ENCODE measurements around the gene VKORC1L1. TPM values are rescaled to one million over a fixed set of nuclear protein-coding genes. Genes with fewer than 3 reads are reported as not detected.

VKORC1L1 gene
- total and polyA plus RNA-seq, 2 of the 8 experiments (the other 6 are each of a cell fraction or from before 2014, with no cell fraction given), result 12.7 to 45.3 TPM

DNA sequence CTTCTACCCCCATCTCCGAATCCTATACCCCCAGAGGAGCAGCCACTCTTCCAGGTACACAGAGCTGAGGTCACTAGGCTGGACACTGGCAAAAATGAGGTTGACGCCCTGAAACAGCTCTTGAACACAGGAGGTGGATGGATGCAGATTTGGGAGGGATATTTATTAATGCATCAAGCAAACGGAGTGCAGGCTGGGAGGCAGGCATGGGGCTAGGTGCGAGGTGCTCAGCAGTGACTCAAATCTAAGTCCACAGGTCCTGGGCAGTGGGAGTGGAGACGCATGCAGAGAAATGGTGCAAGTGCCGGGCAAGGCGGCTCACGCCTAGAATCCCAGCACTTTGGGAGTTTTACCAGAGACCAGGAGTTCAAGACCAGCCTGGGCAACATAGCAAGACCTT, 98.1 kb downstream of the VKORC1L1 start:
- Histone ChIP-seq H2BK15ac (ENCODE audit: low read length) (no peak overlapping the region), H3K79me2 (ENCODE audit: control insufficient read depth in 1 of 2, insufficient read depth in 2 of 2, low read length in 2 of 2) (no peaks in the 10 kb centered on the region), H2BK120ac (replicated peaks; ENCODE audit: low read depth, low read length) (no peak overlapping the region), H4K20me1 (replicated peaks in 1 of 2; ENCODE audit: control insufficient read depth in 1 of 2, insufficient read depth in 2 of 2, low read length in 2 of 2) (peaks cover 3 to 9% of the 10 kb centered on the region in 2 experiments), H2BK5ac (ENCODE audit: low read depth, low read length) (no peak overlapping the region), H4K91ac (replicated peaks; ENCODE audit: insufficient read length, low read length) (no peak overlapping the region), H3K14ac (ENCODE audit: insufficient read length) (no peak overlapping the region), H3K4ac (replicated peaks; ENCODE audit: insufficient read length, low read depth, low read length) (no peak overlapping the region), H3K9ac (replicated peaks in 1 of 4; ENCODE audit: extremely low read depth in 1 of 4, low read depth in 3 of 4, low read length in 3 of 4) (no peak overlapping the region), H4K5ac (ENCODE audit: insufficient read length, low read depth, low read length) (no peak overlapping the region), H3K36me3 (ENCODE audit: control insufficient read depth in 2 of 4, insufficient read depth in 4 of 4, low read length in 3 of 4) (peaks cover 25 to 79% (median 51%) of the 10 kb centered on the region in 4 experiments), H3K23ac (ENCODE audit: insufficient read length) (no peak overlapping the region), H2BK20ac (ENCODE audit: low read length) (no peak overlapping the region), H2BK12ac (ENCODE audit: low read depth, low read length) (no peak overlapping the region), H3K4me2 (ENCODE audit: insufficient read depth in 1 of 2, low read depth in 2 of 2, low read length in 2 of 2) (no peak overlapping the region), H3K4me1 (replicated peaks in 1 of 4; ENCODE audit: control insufficient read depth in 3 of 4, insufficient read depth in 4 of 4, low read length in 3 of 4) (no peaks in the 10 kb centered on the region), H3K56ac (replicated peaks; ENCODE audit: insufficient read length, low read depth, low read length) (no peak overlapping the region), H3K9me3 (ENCODE audit: insufficient read depth in 2 of 2, low read depth in 1 of 2, low read length in 1 of 2) (no peaks in the 10 kb centered on the region), H2AFZ (ENCODE audit: low read length) (no peak overlapping the region), H4K8ac (ENCODE audit: extremely low read depth, insufficient read depth, low read length) (no peak overlapping the region), H3K27me3 (replicated peaks in 1 of 4; ENCODE audit: control insufficient read depth in 3 of 4, extremely low read depth in 1 of 4, insufficient read depth in 3 of 4, low read length in 3 of 4) (no peaks in the 10 kb centered on the region), H3K23me2 (ENCODE audit: low read depth, low read length) (no peaks in the 10 kb centered on the region), H3K18ac (ENCODE audit: extremely low read depth, low read length) (no peak overlapping the region), H3K27ac (ENCODE audit: low read depth, low read length) (no peak overlapping the region), H3K79me1 (ENCODE audit: low read depth, low read length) (no peaks in the 10 kb centered on the region; the same call in 1 of the 2 replicates), H3K4me3 (ENCODE audit: extremely low read depth in 1 of 4, insufficient read depth in 2 of 4, low read depth in 3 of 4, low read length in 4 of 4) (no peak overlapping the region), H2AK5ac (ENCODE audit: low read depth, low read length) (no peak overlapping the region)
- DNase-seq (ENCODE audit: low read depth in 1 of 2, low spot score in 2 of 2) (no peak), FAIRE-seq (no peak)
- ChIA-PET CTCF (ENCODE audit: partially characterized antibody) (no interaction called here), POLR2A (ENCODE audit: partially characterized antibody) (interaction anchor here (0.6 to 1.2 kb wide), 3 partner anchors 9 to 49 kb away, joined by 4 to 6 read pairs (median 5); partner anchors contain the start of gene GUSB)
- TF ChIP-seq RNF2 (IDR thresholded peaks at IDR 0.05; ENCODE audit: borderline replicate concordance, low read depth, low read length, missing control alignments, poor library complexity, severe bottlenecking) (no peak), MAFK (IDR thresholded peaks at IDR 0.05; ENCODE audit: low read depth, low read length) (no peak), SUZ12 (IDR thresholded peaks at IDR 0.05; ENCODE audit: low read length) (no peak), FOSL1 (IDR thresholded peaks at IDR 0.05; ENCODE audit: insufficient read depth, low read depth, low read length) (no peak), SP1 (IDR thresholded peaks at IDR 0.05; ENCODE audit: low read depth, low read length) (no peak), CBX5 (IDR thresholded peaks at IDR 0.05; ENCODE audit: low read depth, low read length) (no peak), POU5F1 (IDR thresholded peaks at IDR 0.05; ENCODE audit: low read depth, low read length) (no peak), SP4 (IDR thresholded peaks at IDR 0.05; ENCODE audit: low read length) (no peak), RAD21 (IDR thresholded peaks at IDR 0.05 in 1 of 2, conservative IDR thresholded peaks at IDR 0.05 in 1 of 2; ENCODE audit: low read depth in 2 of 2, low read length in 2 of 2) (no peak), HDAC6 (IDR thresholded peaks at IDR 0.05; ENCODE audit: low read depth, low read length) (no peak)
- TF ChIP-seq, protein P1, sequence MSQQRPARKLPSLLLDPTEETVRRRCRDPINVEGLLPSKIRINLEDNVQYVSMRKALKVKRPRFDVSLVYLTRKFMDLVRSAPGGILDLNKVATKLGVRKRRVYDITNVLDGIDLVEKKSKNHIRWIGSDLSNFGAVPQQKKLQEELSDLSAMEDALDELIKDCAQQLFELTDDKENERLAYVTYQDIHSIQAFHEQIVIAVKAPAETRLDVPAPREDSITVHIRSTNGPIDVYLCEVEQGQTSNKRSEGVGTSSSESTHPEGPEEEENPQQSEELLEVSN (IDR thresholded peaks at IDR 0.05), result no peak
- 89% methylated on average over 8 of the region's 8 CpGs; no CpG with 5 or more reads in 1 of the 2 experiments for WGBS, 2 experiments (ENCODE audit: extremely low coverage in 1 of 2, insufficient coverage in 1 of 2, insufficient read length in 1 of 2, insufficient replicate concordance in 2 of 2, low coverage in 1 of 2, low lambda C conversion rate in 2 of 2, missing lambda C conversion rate in 1 of 2)
